HEK293 (cell line): ENCODE measurements around the gene CCDC150.

ENCODE experiments used
- EGR2 ChIP-seq: fragments of 450-650 bp; formaldehyde crosslinking; IDR thresholded peaks from 2 replicates; pipeline ENCODE4 v1.5.1; 2016; ENCODE audit warnings: low read depth, missing biosample characterization, missing genetic modification characterization
- GLI2 ChIP-seq: fragments of 450-650 bp; formaldehyde crosslinking; IDR thresholded peaks from 2 replicates; pipeline ENCODE4; 2017; ENCODE audit warnings: missing biosample characterization, missing genetic modification characterization, low read depth, borderline replicate concordance
- GLIS2 ChIP-seq: fragments of 450-650 bp; formaldehyde crosslinking; IDR thresholded peaks from 2 replicates; pipeline ENCODE4 v1.5.1; 2016; ENCODE audit warnings: missing biosample characterization, missing genetic modification characterization
- KLF8 ChIP-seq: fragments of 450-650 bp; formaldehyde crosslinking; IDR thresholded peaks from 2 replicates; pipeline ENCODE4 v1.5.1; 2016; ENCODE audit warnings: missing biosample characterization, missing genetic modification characterization
- MEIS1 ChIP-seq: sonication (generic); formaldehyde crosslinking; IDR thresholded peaks from 2 replicates; pipeline ENCODE4 v1.8.1; 2022; ENCODE audit warnings: missing genetic modification reagents, mild to moderate bottlenecking, borderline replicate concordance
- MYNN ChIP-seq: fragments of 450-650 bp; formaldehyde crosslinking; IDR thresholded peaks from 2 replicates; pipeline ENCODE4 v1.5.1; 2016; ENCODE audit warnings: missing biosample characterization, missing genetic modification characterization, borderline replicate concordance
- SCRT2 ChIP-seq: fragments of 450-650 bp; formaldehyde crosslinking; IDR thresholded peaks from 2 replicates; pipeline ENCODE4 v1.5.1; 2016; ENCODE audit warnings: missing biosample characterization, missing genetic modification characterization
- SETDB1 ChIP-seq: IDR thresholded peaks from one replicate; pipeline ENCODE4 v1.6.1; 2017; ENCODE audit warnings: mild to moderate bottlenecking, low read length, moderate library complexity, mixed read lengths; ENCODE audit not compliant: insufficient read length
- ZBTB17 ChIP-seq: fragments of 450-650 bp; formaldehyde crosslinking; IDR thresholded peaks from 2 replicates; pipeline ENCODE4 v1.5.1; 2016; ENCODE audit warnings: missing biosample characterization, missing genetic modification characterization
- ZBTB44 ChIP-seq: fragments of 450-650 bp; IDR thresholded peaks from 2 replicates; pipeline ENCODE4 v1.5.1; 2018; ENCODE audit warnings: missing biosample characterization, mild to moderate bottlenecking, missing genetic modification characterization
- ZNF184 ChIP-seq: fragments of 450-650 bp; IDR thresholded peaks from 2 replicates; pipeline ENCODE4 v1.5.1; 2018; ENCODE audit warnings: missing biosample characterization, mild to moderate bottlenecking, missing genetic modification characterization
- ZNF19 ChIP-seq: fragments of 450-650 bp; formaldehyde crosslinking; IDR thresholded peaks from 2 replicates; pipeline ENCODE4; 2016; ENCODE audit warnings: missing biosample characterization, missing genetic modification characterization, low read depth
- ZNF280C ChIP-seq: fragments of 450-650 bp; formaldehyde crosslinking; IDR thresholded peaks from 2 replicates; pipeline ENCODE4 v1.5.1; 2016; ENCODE audit warnings: missing biosample characterization, missing genetic modification characterization
- ZNF311 ChIP-seq: fragments of 450-650 bp; formaldehyde crosslinking; IDR thresholded peaks from 2 replicates; pipeline ENCODE4 v1.5.1; 2017; ENCODE audit warnings: missing biosample characterization, missing genetic modification characterization, borderline replicate concordance
- ZNF335 ChIP-seq: fragments of 450-650 bp; formaldehyde crosslinking; conservative IDR thresholded peaks from 2 replicates; pipeline ENCODE4 v1.5.1; 2016; ENCODE audit warnings: missing biosample characterization, missing genetic modification characterization
- ZNF37A ChIP-seq: fragments of 450-650 bp; IDR thresholded peaks from 2 replicates; pipeline ENCODE4 v1.5.1; 2018; ENCODE audit warnings: missing biosample characterization, missing genetic modification characterization
- ZNF623 ChIP-seq: fragments of 450-650 bp; formaldehyde crosslinking; IDR thresholded peaks from 2 replicates; pipeline ENCODE4 v1.5.1; 2016; ENCODE audit warnings: missing biosample characterization, missing genetic modification characterization
- ZNF660 ChIP-seq: fragments of 450-650 bp; IDR thresholded peaks from 2 replicates; pipeline ENCODE4 v1.5.1; 2018; ENCODE audit warnings: missing biosample characterization, mild to moderate bottlenecking, missing genetic modification characterization
- ZNF692 ChIP-seq: fragments of 450-650 bp; formaldehyde crosslinking; IDR thresholded peaks from 2 replicates; pipeline ENCODE4 v1.5.1; 2016; ENCODE audit warnings: missing biosample characterization, missing genetic modification characterization
- ZNF707 ChIP-seq: fragments of 450-650 bp; formaldehyde crosslinking; IDR thresholded peaks from 2 replicates; pipeline ENCODE4 v1.5.1; 2016; ENCODE audit warnings: missing biosample characterization, missing genetic modification characterization
- ZNF792 ChIP-seq: fragments of 450-650 bp; formaldehyde crosslinking; IDR thresholded peaks from 2 replicates; pipeline ENCODE4 v1.5.1; 2016; ENCODE audit warnings: missing biosample characterization, missing genetic modification characterization
- ZSCAN5A ChIP-seq: fragments of 450-650 bp; formaldehyde crosslinking; IDR thresholded peaks from 2 replicates; pipeline ENCODE4 v1.5.1; 2016; ENCODE audit warnings: missing biosample characterization, missing genetic modification characterization

CCDC150 gene

GRCh38 chr2:196696423-196697079, 57.0 kb downstream of the CCDC150 start (continued):
- 0 out of 2 replicates have a peak, but pooled peaks have one; percentile 13 for TF ChIP-seq ZNF692 (tag by site-specific recombination)
- TF ChIP-seq ZBTB17 (tag by site-specific recombination): peak; percentile 19; the same call in 1 of the 2 replicates
- TF ChIP-seq ZBTB44 (tag by site-specific recombination): 0 out of 2 replicates have a peak, but pooled peaks have one; percentile 22
- TF ChIP-seq ZNF37A (tag by site-specific recombination): no peak
- no peak for TF ChIP-seq KLF8 (tag by site-specific recombination)
- no peak for TF ChIP-seq SETDB1
- TF ChIP-seq EGR2 (tag by site-specific recombination): no peak
- no peak for TF ChIP-seq MEIS1 (CRISPR knock-in tag)
- no peak for TF ChIP-seq ZNF280C (tag by site-specific recombination)
- TF ChIP-seq GLIS2 (tag by site-specific recombination): no peak
- no peak for TF ChIP-seq SCRT2 (tag by site-specific recombination)
- no peak for TF ChIP-seq ZNF707 (tag by site-specific recombination)
- TF ChIP-seq ZNF184 (tag by site-specific recombination): peak; percentile 33; the same call in 1 of the 2 replicates
- no peak for TF ChIP-seq ZNF19 (tag by site-specific recombination)
- TF ChIP-seq MYNN (tag by site-specific recombination): no peak
- TF ChIP-seq GLI2 (tag by site-specific recombination): no peak
- TF ChIP-seq ZNF335: peak; percentile 65
- peak; percentile 73; the same call in 1 of the 2 replicates for TF ChIP-seq ZNF660 (tag by site-specific recombination)
- TF ChIP-seq ZNF311 (tag by site-specific recombination): no peak
- no peak for TF ChIP-seq ZSCAN5A (tag by site-specific recombination)
- TF ChIP-seq ZNF792 (tag by site-specific recombination): no peak
- no peak for TF ChIP-seq ZNF623 (tag by site-specific recombination)
- TF ChIP-seq, all 188 proteins: peak for 9
